HepG2 (cell line): ENCODE results near the gene HTRA2. TPM values are rescaled to one million over a fixed set of nuclear protein-coding genes. Genes with fewer than 3 reads are reported as not detected.

Source experiments
- ADNP ChIP-seq: sonication (generic); formaldehyde crosslinking; IDR thresholded peaks from 2 replicates; pipeline ENCODE4 v1.4.0; 2020; ENCODE audit warnings: missing genetic modification reagents
- AGO2 ChIP-seq: fragments of 200-400 bp; formaldehyde crosslinking; optimal IDR thresholded peaks from 2 replicates; pipeline ENCODE3; 2017; ENCODE audit warnings: mild to moderate bottlenecking, low read depth, low read length, moderate library complexity
- KDM2A ChIP-seq: sonication (generic); formaldehyde crosslinking; IDR thresholded peaks from 2 replicates; pipeline ENCODE4 v1.4.0; 2020; ENCODE audit warnings: low read depth, missing genetic modification reagents, borderline replicate concordance
- MLLT10 ChIP-seq: sonication (generic); formaldehyde crosslinking; IDR thresholded peaks from 2 replicates; pipeline ENCODE4 v1.4.0; 2020; ENCODE audit warnings: missing genetic modification reagents
- NFYC ChIP-seq: IDR thresholded peaks from 2 replicates; pipeline ENCODE4 v1.6.1; 2016; ENCODE audit warnings: missing genetic modification reagents, missing compliant biosample characterization
- POLR2AphosphoS2 ChIP-seq: IDR thresholded peaks from 2 replicates; pipeline ENCODE4 v1.6.1; 2011; ENCODE audit warnings: low read depth, low read length, improper control_type of control experiment
- REPIN1 ChIP-seq: sonication (generic); formaldehyde crosslinking; IDR thresholded peaks from 2 replicates; pipeline ENCODE4 v1.8.0; 2022; ENCODE audit warnings: missing genetic modification reagents, low read depth, mild to moderate bottlenecking, borderline replicate concordance
- SSRP1 ChIP-seq: IDR thresholded peaks from 2 replicates; pipeline ENCODE4 v1.6.1; 2016; ENCODE audit warnings: control low read depth
- ZNF282 ChIP-seq: fragments of 450-650 bp; IDR thresholded peaks from 2 replicates; pipeline ENCODE4 v1.6.1; 2018; ENCODE audit not compliant: partially characterized antibody
- ZNF3 ChIP-seq: IDR thresholded peaks from 2 replicates; pipeline ENCODE4 v1.7.0; 2017; ENCODE audit warnings: inconsistent platforms
- ZNF569 ChIP-seq: sonication (generic); formaldehyde crosslinking; IDR thresholded peaks from 2 replicates; pipeline ENCODE4 v1.5.0; 2020; ENCODE audit warnings: mild to moderate bottlenecking, missing genetic modification reagents, moderate library complexity, borderline replicate concordance
- ZNF775 ChIP-seq: sonication (generic); formaldehyde crosslinking; IDR thresholded peaks from 2 replicates; pipeline ENCODE4 v1.4.0; 2020; ENCODE audit warnings: missing genetic modification reagents, mild to moderate bottlenecking, moderate library complexity, borderline replicate concordance
- ZNF780A ChIP-seq: sonication (generic); formaldehyde crosslinking; IDR thresholded peaks from 2 replicates; pipeline ENCODE4 v1.8.0; 2022; ENCODE audit warnings: mild to moderate bottlenecking, missing genetic modification reagents, moderate library complexity
- polyA plus RNA-seq, 8 experiments: library from polyadenylated mRNA; depleted of rRNA in 3 of 8; stranded (reverse) in 7 of 8; unstranded in 1 of 8; fragments of >200 nt; fragmentation: Illumina TruSeq in 4 of 8; extraction: Trizol in 4 of 8; gene quantifications; 2 replicates each; pipeline versions ENCODE4 v1.2.1 to v1.2.3, GENCODE V29; 2011 to 2016; ENCODE audit warnings: low read depth in 4 of 8, missing spikeins in 1 of 8, mixed read lengths in 1 of 8; ENCODE audit not compliant: insufficient read depth in 1 of 8
- total RNA-seq, 5 experiments: library from RNA; depleted of rRNA; stranded (reverse); fragments of >200 nt; fragmentation: Illumina TruSeq; extraction: Trizol; gene quantifications; 2 replicates each; pipeline ENCODE4 v1.2.3, GENCODE V29; 2016; ENCODE audit warnings: low read depth in 1 of 5
- TF ChIP-seq, protein P1 (sequence below): sonication (generic); formaldehyde crosslinking; IDR thresholded peaks from 2 replicates; pipeline ENCODE4 v1.4.0; 2020; ENCODE audit warnings: mild to moderate bottlenecking, low read depth, missing genetic modification reagents
- TF ChIP-seq, protein P2 (sequence below), 2 experiments: fragments of 450-650 bp in 1 of 2; sonication (generic) in 1 of 2; formaldehyde crosslinking in 1 of 2; IDR thresholded peaks; 2 replicates each; pipeline versions ENCODE4 v1.6.1 to v1.8.0; 2016 to 2022; ENCODE audit warnings: antibody characterized with exemption in 1 of 2, mild to moderate bottlenecking in 1 of 2, missing genetic modification reagents in 1 of 2
- TF ChIP-seq, protein P3 (sequence below): sonication (generic); formaldehyde crosslinking; IDR thresholded peaks from 2 replicates; pipeline ENCODE4 v1.5.0; 2020; ENCODE audit warnings: missing genetic modification reagents, mild to moderate bottlenecking, borderline replicate concordance

Gene HTRA2
- total and polyA plus RNA-seq, 2 of the 13 experiments (the other 11 are each of a cell fraction or from before 2014, with no cell fraction given) = 47.7 to 50.3 TPM

DNA sequence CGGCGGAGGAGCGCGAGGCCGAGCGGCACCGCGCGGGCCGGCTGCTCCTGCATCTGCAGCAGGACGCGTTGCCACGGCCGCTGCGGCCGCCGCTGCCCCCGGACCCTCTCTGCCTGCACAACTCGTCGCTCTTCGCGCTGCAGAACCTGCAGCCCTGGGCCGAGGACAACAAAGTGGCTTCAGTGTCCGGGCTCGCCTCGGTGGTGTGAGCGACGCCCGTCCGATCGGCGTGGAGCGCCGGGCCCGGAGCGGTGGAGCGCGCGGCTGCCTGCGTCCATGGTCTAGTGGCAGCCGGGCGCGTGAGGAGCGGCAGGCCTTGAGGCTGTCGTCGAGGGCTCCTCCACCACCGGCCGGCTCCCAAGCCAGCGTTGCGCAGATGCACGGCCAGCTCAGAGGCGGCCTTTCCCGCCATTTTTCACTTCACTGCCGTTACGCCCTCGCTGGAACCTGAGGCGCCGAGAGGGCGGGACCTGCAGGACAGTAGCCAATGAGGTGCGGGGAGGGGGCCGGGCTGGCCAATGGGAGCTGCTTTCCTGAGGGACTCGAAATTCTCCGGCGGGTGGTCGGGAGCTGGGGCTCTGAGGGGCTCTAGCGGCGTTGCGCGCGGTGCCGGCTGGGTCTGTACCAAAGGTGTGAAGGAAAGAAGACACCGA, 13.6 kb upstream of the HTRA2 start (continued):
- TF ChIP-seq SSRP1 (CRISPR knock-in tag) (no peak), ZNF282 (no peak), ZNF3 (CRISPR knock-in tag) (no peak), ZNF780A (no peak), ZNF775 (no peak), ZNF569 (CRISPR knock-in tag) (no peak), KDM2A (no peak), AGO2 (peak; percentile 62), MLLT10 (CRISPR knock-in tag) (no peak), POLR2AphosphoS2 (no peak), NFYC (CRISPR knock-in tag) (peak; percentile 52; the same call in 1 of the 2 replicates), REPIN1 (CRISPR knock-in tag) (no peak), ADNP (no peak)
- TF ChIP-seq, protein P1, sequence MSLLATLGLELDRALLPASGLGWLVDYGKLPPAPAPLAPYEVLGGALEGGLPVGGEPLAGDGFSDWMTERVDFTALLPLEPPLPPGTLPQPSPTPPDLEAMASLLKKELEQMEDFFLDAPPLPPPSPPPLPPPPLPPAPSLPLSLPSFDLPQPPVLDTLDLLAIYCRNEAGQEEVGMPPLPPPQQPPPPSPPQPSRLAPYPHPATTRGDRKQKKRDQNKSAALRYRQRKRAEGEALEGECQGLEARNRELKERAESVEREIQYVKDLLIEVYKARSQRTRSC = no peak
- TF ChIP-seq, protein P2, sequence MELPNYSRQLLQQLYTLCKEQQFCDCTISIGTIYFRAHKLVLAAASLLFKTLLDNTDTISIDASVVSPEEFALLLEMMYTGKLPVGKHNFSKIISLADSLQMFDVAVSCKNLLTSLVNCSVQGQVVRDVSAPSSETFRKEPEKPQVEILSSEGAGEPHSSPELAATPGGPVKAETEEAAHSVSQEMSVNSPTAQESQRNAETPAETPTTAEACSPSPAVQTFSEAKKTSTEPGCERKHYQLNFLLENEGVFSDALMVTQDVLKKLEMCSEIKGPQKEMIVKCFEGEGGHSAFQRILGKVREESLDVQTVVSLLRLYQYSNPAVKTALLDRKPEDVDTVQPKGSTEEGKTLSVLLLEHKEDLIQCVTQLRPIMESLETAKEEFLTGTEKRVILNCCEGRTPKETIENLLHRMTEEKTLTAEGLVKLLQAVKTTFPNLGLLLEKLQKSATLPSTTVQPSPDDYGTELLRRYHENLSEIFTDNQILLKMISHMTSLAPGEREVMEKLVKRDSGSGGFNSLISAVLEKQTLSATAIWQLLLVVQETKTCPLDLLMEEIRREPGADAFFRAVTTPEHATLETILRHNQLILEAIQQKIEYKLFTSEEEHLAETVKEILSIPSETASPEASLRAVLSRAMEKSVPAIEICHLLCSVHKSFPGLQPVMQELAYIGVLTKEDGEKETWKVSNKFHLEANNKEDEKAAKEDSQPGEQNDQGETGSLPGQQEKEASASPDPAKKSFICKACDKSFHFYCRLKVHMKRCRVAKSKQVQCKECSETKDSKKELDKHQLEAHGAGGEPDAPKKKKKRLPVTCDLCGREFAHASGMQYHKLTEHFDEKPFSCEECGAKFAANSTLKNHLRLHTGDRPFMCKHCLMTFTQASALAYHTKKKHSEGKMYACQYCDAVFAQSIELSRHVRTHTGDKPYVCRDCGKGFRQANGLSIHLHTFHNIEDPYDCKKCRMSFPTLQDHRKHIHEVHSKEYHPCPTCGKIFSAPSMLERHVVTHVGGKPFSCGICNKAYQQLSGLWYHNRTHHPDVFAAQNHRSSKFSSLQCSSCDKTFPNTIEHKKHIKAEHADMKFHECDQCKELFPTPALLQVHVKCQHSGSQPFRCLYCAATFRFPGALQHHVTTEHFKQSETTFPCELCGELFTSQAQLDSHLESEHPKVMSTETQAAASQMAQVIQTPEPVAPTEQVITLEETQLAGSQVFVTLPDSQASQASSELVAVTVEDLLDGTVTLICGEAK (IDR thresholded peaks at IDR 0.05) = no peak
- TF ChIP-seq, protein P2 (CRISPR knock-in tag; IDR thresholded peaks at IDR 0.05) = 0 out of 2 replicates have a peak, but pooled peaks have one; percentile 21
- TF ChIP-seq, protein P3, sequence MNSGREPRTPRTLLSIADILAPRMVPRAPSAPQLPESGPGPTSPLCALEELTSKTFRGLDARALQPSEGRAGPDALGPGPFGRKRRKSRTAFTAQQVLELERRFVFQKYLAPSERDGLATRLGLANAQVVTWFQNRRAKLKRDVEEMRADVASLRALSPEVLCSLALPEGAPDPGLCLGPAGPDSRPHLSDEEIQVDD (CRISPR knock-in tag) = no peak
